ENCODE results near the gene MADCAM1.

Gene MADCAM1

DNA sequence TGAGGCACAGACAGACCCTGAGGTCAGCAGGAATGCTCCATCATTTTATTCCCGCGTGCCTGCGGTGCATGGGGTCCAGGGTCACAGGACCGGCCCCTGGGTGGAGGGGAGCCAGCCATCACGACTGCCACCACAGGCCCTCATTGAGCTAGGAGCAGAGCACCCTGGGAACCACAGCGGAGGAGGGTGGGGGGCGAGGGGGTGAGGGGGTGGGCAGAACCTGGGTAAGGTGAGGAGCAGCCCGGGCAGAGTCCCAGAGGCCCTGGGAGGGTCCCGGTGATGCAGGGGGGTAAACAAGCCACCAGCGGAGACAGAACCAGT, 1.2 kb upstream of the MADCAM1 start:
- TF ChIP-seq, protein P1, sequence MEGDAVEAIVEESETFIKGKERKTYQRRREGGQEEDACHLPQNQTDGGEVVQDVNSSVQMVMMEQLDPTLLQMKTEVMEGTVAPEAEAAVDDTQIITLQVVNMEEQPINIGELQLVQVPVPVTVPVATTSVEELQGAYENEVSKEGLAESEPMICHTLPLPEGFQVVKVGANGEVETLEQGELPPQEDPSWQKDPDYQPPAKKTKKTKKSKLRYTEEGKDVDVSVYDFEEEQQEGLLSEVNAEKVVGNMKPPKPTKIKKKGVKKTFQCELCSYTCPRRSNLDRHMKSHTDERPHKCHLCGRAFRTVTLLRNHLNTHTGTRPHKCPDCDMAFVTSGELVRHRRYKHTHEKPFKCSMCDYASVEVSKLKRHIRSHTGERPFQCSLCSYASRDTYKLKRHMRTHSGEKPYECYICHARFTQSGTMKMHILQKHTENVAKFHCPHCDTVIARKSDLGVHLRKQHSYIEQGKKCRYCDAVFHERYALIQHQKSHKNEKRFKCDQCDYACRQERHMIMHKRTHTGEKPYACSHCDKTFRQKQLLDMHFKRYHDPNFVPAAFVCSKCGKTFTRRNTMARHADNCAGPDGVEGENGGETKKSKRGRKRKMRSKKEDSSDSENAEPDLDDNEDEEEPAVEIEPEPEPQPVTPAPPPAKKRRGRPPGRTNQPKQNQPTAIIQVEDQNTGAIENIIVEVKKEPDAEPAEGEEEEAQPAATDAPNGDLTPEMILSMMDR (IDR thresholded peaks at IDR 0.05): no peak

- TF ChIP-seq, protein P1 (IDR thresholded peaks at IDR 0.05): peak; percentile 47
These were observed 729 bp upstream of the MADCAM1 start for GRCh38 chr19:495402-496111.

DNA sequence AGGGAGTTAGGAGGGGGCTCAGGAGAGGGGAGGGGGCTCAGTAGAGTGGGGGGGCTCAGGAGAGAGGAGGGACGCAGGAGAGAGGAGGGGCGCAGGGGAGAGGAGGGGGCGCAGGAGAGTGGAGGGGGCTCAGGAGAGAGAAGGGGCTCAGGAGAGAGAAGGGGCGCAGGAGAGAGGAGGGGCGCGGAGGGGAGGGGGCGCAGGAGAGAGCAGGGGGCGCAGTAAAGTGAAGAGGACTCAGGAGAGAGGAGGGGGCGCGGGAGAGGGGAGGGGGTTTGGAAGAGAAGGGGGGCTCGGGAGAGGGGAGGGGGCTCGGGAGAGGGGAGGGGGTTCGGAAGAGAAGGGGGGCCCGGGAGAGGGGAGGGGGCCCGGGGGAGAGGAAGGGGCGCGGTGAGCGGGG, 700 bp downstream of the MADCAM1 start:
- TF ChIP-seq, protein P1 (IDR thresholded peaks at IDR 0.05): no peak

- TF ChIP-seq, protein P1 (IDR thresholded peaks at IDR 0.05): no peak
These were observed 1.2 kb downstream of the MADCAM1 start for GRCh38 chr19:497491-497868.

DNA sequence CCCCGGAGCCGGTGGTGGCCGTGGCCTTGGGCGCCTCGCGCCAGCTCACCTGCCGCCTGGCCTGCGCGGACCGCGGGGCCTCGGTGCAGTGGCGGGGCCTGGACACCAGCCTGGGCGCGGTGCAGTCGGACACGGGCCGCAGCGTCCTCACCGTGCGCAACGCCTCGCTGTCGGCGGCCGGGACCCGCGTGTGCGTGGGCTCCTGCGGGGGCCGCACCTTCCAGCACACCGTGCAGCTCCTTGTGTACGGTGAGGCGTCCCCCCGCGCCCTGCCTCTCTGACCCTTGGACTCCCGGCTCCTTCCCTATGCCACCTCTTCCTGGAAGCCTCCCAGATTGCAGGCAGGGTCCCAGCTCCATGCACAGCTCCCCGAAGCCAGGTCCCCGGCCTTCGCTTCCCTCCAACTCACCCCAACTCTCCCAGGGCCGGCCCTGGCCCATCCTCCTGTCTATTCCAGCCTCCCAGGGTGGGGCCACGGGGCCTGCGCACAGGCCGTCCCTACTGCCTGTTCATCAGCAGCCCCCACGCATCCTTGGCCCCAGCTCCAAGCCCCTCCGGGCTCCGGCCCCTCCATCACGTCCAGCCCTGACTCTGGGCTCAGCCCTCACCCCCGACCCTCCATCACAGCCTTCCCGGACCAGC, 1.7 kb downstream of the MADCAM1 start:
- TF ChIP-seq, protein P1 (IDR thresholded peaks at IDR 0.05): no peak

- TF ChIP-seq, protein P1 (IDR thresholded peaks at IDR 0.05): no peak
These were observed 2.2 kb downstream of the MADCAM1 start for GRCh38 chr19:498511-498891.

DNA sequence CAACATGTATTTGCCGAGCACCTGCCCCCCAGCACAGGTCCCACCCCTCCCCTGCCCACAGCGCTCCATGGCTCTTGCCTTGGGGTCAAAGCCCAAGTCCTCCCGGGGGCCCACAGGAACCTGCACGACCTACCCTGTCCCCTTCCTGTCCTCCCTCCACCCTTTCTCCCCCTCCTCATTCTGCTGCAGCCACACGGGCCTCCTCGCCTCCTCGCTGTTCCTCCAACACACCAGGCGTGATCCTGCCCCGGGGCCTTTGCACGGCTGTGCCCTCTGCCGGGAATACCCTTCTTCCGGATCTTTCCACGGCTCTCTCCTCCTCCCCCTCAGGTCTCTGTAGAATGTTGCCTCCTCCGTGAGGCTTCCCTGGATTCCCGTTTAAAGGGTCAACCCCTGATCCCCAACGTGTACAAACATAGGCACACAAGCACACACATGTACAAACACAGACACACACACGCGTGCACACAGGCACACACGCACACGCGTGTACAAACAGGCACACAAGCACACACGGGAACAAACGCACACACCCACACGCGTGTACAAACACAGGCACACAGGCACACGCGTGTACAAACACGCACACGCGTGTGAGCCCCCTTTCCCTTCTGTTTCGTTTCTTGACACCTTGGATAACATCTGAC, 2.8 kb downstream of the MADCAM1 start:
- TF ChIP-seq, protein P1 (IDR thresholded peaks at IDR 0.05): no peak
